ENCODE measurements around the gene SRGAP1.

Gene SRGAP1

DNA sequence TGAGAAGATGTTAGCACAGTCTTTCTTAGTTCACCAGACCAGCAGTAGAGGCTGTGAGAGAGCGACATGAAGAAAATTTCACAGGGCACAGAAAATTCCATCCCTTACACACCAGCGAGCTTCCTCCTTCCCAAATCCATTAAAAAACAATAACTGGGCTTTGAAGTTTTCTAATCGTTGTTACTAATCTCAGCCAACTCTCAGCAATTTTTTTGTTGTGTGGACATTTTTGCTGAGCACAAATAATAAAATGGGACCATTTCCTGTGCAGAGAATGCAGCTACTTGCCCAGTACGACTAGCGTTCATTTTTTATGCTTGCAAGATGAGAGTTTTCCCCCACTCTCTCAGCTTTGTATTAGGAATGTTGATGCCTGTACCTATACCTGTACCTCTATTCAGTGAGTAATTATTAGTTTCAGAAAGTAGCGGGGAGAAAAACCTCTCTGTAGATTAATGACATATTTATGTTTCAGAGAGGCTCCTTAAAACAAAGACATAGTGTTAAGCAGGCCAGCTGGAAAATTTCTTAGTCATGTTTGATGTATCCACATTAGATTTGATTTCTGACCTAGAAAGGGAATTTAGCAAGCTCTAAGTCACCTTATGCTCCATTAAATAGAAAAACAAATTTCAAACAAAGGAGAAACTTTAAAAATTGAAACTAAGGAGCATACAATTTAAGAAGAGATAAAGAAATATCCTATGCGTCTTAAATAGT lies 146.5 kb downstream of the SRGAP1 start:
- DNase-seq: no peak
- H3K9ac ChIP-seq (ENCODE audit: low read length): no peak overlapping the region
- no peak overlapping the region for H2AFZ ChIP-seq (ENCODE audit: low read length)
- TF ChIP-seq EZH2phosphoT487 (IDR thresholded peaks at IDR 0.05; ENCODE audit: low read length): no peak
- no peak for TF ChIP-seq EZH2 (optimal IDR thresholded peaks at IDR 0.05; ENCODE audit: low read depth, low read length)
- TF ChIP-seq, protein P1, sequence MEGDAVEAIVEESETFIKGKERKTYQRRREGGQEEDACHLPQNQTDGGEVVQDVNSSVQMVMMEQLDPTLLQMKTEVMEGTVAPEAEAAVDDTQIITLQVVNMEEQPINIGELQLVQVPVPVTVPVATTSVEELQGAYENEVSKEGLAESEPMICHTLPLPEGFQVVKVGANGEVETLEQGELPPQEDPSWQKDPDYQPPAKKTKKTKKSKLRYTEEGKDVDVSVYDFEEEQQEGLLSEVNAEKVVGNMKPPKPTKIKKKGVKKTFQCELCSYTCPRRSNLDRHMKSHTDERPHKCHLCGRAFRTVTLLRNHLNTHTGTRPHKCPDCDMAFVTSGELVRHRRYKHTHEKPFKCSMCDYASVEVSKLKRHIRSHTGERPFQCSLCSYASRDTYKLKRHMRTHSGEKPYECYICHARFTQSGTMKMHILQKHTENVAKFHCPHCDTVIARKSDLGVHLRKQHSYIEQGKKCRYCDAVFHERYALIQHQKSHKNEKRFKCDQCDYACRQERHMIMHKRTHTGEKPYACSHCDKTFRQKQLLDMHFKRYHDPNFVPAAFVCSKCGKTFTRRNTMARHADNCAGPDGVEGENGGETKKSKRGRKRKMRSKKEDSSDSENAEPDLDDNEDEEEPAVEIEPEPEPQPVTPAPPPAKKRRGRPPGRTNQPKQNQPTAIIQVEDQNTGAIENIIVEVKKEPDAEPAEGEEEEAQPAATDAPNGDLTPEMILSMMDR (IDR thresholded peaks at IDR 0.05; ENCODE audit: low read length): no peak
- no peaks in the 10 kb centered on the region for H3K36me3 ChIP-seq (replicated peaks; ENCODE audit: insufficient read depth, low read length)
- no peaks in the 10 kb centered on the region for H3K9me2 ChIP-seq (replicated peaks; ENCODE audit: insufficient read depth, low read length)
- H3K27ac ChIP-seq (ENCODE audit: low read length): no peak overlapping the region
- H4K20me1 ChIP-seq (ENCODE audit: insufficient read depth, low read length): no peaks in the 10 kb centered on the region
- no peaks in the 10 kb centered on the region for H3F3A ChIP-seq (ENCODE audit: insufficient read depth, low read length)
- no peaks in the 10 kb centered on the region for H3K4me1 ChIP-seq (ENCODE audit: low read length)
- no peaks in the 10 kb centered on the region for H3K9me3 ChIP-seq (replicated peaks; ENCODE audit: insufficient read depth, low read length)
- no peaks in the 10 kb centered on the region for H3K27me3 ChIP-seq (replicated peaks; ENCODE audit: insufficient read depth, low read length)
- no peak overlapping the region for H3K4me3 ChIP-seq (ENCODE audit: low read length)
- no peaks in the 10 kb centered on the region for H3K79me2 ChIP-seq (ENCODE audit: low read length)
- H3K4me2 ChIP-seq (ENCODE audit: low read depth, low read length): no peak overlapping the region

DNA sequence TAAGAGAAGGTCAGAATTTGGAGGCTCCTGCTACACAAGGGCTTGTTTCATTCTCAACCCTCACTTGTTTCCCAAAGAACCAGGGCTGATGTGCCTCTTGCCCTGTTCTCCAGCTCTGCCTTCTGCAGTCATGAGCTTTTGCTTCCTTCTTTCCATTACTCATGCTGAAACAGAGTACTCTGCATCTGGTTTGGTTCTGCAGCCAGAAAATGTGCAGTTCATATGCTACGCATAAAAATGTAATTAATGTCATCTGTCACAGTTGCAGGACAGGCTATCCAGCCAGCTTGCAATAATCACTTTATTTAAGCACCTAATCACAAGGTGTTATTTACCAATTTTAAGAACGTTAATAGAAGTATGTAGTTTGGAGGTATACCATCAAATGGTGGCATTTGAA lies 150.2 kb downstream of the SRGAP1 start:
- H3K27ac ChIP-seq (ENCODE audit: low read length): no peak overlapping the region
- TF ChIP-seq, protein P1 (IDR thresholded peaks at IDR 0.05; ENCODE audit: low read length): no peak
- TF ChIP-seq EZH2 (optimal IDR thresholded peaks at IDR 0.05; ENCODE audit: low read depth, low read length) (no peak), EZH2phosphoT487 (IDR thresholded peaks at IDR 0.05; ENCODE audit: low read length) (no peak)
- H3K4me1 ChIP-seq (ENCODE audit: low read length): no peaks in the 10 kb centered on the region
- H3K36me3 ChIP-seq (replicated peaks; ENCODE audit: insufficient read depth, low read length): no peaks in the 10 kb centered on the region
- no peaks in the 10 kb centered on the region for H3K9me2 ChIP-seq (replicated peaks; ENCODE audit: insufficient read depth, low read length)
- no peaks in the 10 kb centered on the region for H3F3A ChIP-seq (ENCODE audit: insufficient read depth, low read length)
- no peak overlapping the region for H3K9ac ChIP-seq (ENCODE audit: low read length)
- DNase-seq: no peak
- no peak overlapping the region for H3K4me2 ChIP-seq (ENCODE audit: low read depth, low read length)
- H3K79me2 ChIP-seq (ENCODE audit: low read length): no peaks in the 10 kb centered on the region
- no peak overlapping the region for H2AFZ ChIP-seq (ENCODE audit: low read length)
- H4K20me1 ChIP-seq (ENCODE audit: insufficient read depth, low read length): no peaks in the 10 kb centered on the region
- H3K4me3 ChIP-seq (ENCODE audit: low read length): no peak overlapping the region
- H3K27me3 ChIP-seq (replicated peaks; ENCODE audit: insufficient read depth, low read length): no peaks in the 10 kb centered on the region
- no peaks in the 10 kb centered on the region for H3K9me3 ChIP-seq (replicated peaks; ENCODE audit: insufficient read depth, low read length)

DNA sequence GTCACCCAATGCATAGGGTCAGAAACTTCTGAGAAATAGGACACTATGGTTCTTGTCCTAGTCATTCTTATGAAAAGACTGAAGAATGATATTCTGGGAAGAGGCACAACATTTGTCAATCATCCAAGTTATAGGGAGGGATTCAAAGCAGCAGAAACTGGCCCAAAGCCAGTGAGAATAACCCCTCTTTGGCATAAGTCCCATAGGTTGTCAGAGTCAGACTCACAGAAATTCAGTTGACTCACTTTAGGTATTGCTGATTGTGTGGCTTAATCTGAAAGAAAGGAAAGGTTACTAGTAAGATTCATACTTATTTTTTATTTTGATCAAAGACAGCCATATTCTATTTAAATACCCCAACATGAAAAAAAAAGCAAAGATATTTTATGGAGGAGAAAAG lies 151.0 kb downstream of the SRGAP1 start:
- Histone ChIP-seq H3K4me2 (ENCODE audit: low read depth, low read length) (no peak overlapping the region), H3K9ac (ENCODE audit: low read length) (no peak overlapping the region), H3K9me2 (replicated peaks; ENCODE audit: insufficient read depth, low read length) (no peaks in the 10 kb centered on the region), H3K36me3 (replicated peaks; ENCODE audit: insufficient read depth, low read length) (no peaks in the 10 kb centered on the region), H3K27me3 (replicated peaks; ENCODE audit: insufficient read depth, low read length) (no peaks in the 10 kb centered on the region), H3K27ac (ENCODE audit: low read length) (no peak overlapping the region), H3F3A (ENCODE audit: insufficient read depth, low read length) (no peaks in the 10 kb centered on the region), H3K4me3 (ENCODE audit: low read length) (no peak overlapping the region), H4K20me1 (ENCODE audit: insufficient read depth, low read length) (no peaks in the 10 kb centered on the region), H3K79me2 (ENCODE audit: low read length) (no peaks in the 10 kb centered on the region), H3K9me3 (replicated peaks; ENCODE audit: insufficient read depth, low read length) (no peaks in the 10 kb centered on the region), H2AFZ (ENCODE audit: low read length) (no peak overlapping the region), H3K4me1 (ENCODE audit: low read length) (no peaks in the 10 kb centered on the region)
- TF ChIP-seq EZH2 (optimal IDR thresholded peaks at IDR 0.05; ENCODE audit: low read depth, low read length) (no peak), EZH2phosphoT487 (IDR thresholded peaks at IDR 0.05; ENCODE audit: low read length) (no peak)
- TF ChIP-seq, protein P1 (IDR thresholded peaks at IDR 0.05; ENCODE audit: low read length): no peak
- no peak for DNase-seq
